ENCODE results near the gene PARP4. TPM values are rescaled to one million over a fixed set of nuclear protein-coding genes. Genes with fewer than 3 reads are reported as not detected.

PARP4 gene
- polyA plus RNA-seq, 2 of the 4 experiments (the other 2 are of a cell fraction), result 25.8 to 70.4 TPM

DNA sequence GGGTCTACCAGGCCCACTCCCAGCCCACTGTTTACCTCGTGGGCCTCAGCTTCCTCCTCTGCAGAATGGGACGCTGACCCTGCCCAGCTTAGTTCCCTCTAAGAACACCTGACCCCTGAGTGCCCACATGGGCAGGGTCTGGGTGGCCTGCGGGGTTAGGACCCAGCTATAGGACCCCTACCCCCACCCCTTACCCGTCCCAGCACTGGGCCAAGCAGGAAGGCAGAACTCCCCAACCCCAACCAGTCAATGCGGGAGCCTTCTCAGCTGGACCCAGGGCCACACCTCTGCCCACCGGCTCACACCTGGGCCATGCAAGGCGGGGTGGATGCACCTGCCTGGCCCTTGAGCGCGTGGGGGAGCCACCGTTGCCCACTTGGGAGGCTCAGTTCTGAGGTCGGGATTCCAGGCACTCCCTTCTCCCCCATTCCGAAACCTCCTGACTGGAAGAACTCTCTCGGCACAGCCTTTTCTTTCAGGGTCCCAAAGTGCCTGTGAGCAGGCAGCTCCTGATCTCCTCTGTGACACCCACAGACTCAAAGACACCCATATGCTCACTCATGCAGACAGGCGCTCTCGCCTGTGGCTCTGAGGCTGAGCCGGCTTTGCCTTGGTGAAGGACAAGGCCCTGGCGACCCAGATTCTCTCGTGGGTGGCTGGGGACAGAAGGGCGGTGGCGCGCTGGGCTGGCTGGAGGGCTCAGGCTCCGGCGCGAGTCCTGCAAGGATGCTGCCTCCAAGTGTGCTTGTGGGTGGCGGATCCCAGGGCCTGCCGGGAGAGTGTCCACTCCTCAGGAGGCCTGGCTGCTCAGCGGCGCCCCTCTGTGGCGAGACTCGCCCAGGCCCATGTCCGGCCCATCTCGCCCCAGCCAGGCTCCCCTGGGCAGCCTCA, 27.9 kb upstream of the PARP4 start:
- ATAC-seq (peak; percentile 93 to 98), FAIRE-seq (no peak), DNase-seq (ENCODE audit: low read depth in 1 of 2, low spot score in 1 of 2) (peak; percentile 10 to 56)
- no peak overlapping the region for H3K4me3 ChIP-seq
- H3K4me2 ChIP-seq, result no peak overlapping the region
- TF ChIP-seq HEYL (CRISPR knock-in tag; IDR thresholded peaks at IDR 0.05), result no peak
- TF ChIP-seq, protein P1, sequence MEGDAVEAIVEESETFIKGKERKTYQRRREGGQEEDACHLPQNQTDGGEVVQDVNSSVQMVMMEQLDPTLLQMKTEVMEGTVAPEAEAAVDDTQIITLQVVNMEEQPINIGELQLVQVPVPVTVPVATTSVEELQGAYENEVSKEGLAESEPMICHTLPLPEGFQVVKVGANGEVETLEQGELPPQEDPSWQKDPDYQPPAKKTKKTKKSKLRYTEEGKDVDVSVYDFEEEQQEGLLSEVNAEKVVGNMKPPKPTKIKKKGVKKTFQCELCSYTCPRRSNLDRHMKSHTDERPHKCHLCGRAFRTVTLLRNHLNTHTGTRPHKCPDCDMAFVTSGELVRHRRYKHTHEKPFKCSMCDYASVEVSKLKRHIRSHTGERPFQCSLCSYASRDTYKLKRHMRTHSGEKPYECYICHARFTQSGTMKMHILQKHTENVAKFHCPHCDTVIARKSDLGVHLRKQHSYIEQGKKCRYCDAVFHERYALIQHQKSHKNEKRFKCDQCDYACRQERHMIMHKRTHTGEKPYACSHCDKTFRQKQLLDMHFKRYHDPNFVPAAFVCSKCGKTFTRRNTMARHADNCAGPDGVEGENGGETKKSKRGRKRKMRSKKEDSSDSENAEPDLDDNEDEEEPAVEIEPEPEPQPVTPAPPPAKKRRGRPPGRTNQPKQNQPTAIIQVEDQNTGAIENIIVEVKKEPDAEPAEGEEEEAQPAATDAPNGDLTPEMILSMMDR (IDR thresholded peaks at IDR 0.05), result peak; percentile 13; the same call in 1 of the 3 replicates
- WGBS (ENCODE audit: missing lambda C conversion rate), result 93% methylated on average over 11 of the region's 32 CpGs
- CTCF ChIA-PET, result interaction anchor here (0.6 to 1.3 kb wide), 4 partner anchors 17 to 462 kb away, joined by 3 to 6 read pairs (median 4); no protein-coding TSS in a partner anchor
- POLR2A ChIA-PET, result no interaction called here
- H3K4me1 ChIP-seq, result no peaks in the 10 kb centered on the region
- no peaks in the 10 kb centered on the region for H3K9me3 ChIP-seq
- H3K27ac ChIP-seq, result no peak overlapping the region

DNA sequence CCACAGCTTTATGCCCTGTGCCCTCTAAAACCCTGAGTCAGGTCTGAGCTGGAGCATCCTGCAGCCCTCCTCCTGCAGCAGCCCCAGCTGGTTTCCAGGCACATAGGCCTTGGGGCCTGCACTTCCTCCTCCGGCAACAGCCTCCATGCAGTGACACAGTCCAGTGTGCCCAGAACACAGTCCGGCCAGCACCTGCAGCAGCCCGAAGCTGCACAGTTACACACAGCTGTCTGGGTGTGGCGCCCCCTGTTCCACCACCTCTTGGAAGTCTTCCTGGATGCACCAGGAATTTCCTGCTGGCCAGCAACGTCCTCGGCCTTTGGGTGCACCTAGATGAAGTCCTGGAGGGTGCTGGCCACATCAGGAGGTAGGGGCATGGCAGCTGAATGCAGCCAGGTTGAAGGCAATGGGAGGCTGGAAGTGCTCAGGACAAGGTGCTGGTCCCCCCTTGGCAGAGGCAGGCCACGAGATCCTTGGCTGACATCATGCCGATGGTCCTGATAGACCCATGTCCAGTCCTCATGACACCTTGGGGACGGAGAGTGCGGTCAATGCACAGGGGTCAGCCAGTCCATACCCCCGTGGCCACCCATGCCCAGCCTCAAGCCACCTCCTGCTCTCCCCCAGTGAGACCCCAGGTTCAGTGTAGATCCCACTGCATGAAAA, 27.1 kb upstream of the PARP4 start:
- 94% methylated on average over 3 of the region's 11 CpGs for WGBS (ENCODE audit: missing lambda C conversion rate)
- Histone ChIP-seq H3K4me3 (no peak overlapping the region), H3K9me3 (no peaks in the 10 kb centered on the region), H3K4me2 (no peak overlapping the region), H3K4me1 (no peaks in the 10 kb centered on the region), H3K27ac (no peak overlapping the region)
- ATAC-seq (no peak), FAIRE-seq (no peak), DNase-seq (ENCODE audit: low read depth in 1 of 2, low spot score in 1 of 2) (no peak)
- TF ChIP-seq SMC3 (IDR thresholded peaks at IDR 0.05), result no peak
- TF ChIP-seq, protein P2, sequence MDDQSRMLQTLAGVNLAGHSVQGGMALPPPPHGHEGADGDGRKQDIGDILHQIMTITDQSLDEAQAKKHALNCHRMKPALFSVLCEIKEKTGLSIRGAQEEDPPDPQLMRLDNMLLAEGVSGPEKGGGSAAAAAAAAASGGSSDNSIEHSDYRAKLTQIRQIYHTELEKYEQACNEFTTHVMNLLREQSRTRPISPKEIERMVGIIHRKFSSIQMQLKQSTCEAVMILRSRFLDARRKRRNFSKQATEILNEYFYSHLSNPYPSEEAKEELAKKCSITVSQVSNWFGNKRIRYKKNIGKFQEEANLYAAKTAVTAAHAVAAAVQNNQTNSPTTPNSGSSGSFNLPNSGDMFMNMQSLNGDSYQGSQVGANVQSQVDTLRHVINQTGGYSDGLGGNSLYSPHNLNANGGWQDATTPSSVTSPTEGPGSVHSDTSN (IDR thresholded peaks at IDR 0.05), result no peak
- TF ChIP-seq EP300 (IDR thresholded peaks at IDR 0.05), result no peak
- TF ChIP-seq, protein P3, sequence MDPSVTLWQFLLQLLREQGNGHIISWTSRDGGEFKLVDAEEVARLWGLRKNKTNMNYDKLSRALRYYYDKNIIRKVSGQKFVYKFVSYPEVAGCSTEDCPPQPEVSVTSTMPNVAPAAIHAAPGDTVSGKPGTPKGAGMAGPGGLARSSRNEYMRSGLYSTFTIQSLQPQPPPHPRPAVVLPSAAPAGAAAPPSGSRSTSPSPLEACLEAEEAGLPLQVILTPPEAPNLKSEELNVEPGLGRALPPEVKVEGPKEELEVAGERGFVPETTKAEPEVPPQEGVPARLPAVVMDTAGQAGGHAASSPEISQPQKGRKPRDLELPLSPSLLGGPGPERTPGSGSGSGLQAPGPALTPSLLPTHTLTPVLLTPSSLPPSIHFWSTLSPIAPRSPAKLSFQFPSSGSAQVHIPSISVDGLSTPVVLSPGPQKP (IDR thresholded peaks at IDR 0.05; ENCODE audit: low read depth, low read length), result no peak
- TF ChIP-seq ZSCAN20 (CRISPR knock-in tag; IDR thresholded peaks at IDR 0.05), result no peak
- TF ChIP-seq EHF (CRISPR knock-in tag; IDR thresholded peaks at IDR 0.05), result no peak
- no peak for TF ChIP-seq HOXA7 (CRISPR knock-in tag; IDR thresholded peaks at IDR 0.05)
- TF ChIP-seq NPAS2 (CRISPR knock-in tag; IDR thresholded peaks at IDR 0.05; ENCODE audit: borderline replicate concordance), result no peak
- TF ChIP-seq RAD21 (conservative IDR thresholded peaks at IDR 0.05 in 1 of 2, IDR thresholded peaks at IDR 0.05 in 1 of 2), result no peak
- TF ChIP-seq, protein P4, sequence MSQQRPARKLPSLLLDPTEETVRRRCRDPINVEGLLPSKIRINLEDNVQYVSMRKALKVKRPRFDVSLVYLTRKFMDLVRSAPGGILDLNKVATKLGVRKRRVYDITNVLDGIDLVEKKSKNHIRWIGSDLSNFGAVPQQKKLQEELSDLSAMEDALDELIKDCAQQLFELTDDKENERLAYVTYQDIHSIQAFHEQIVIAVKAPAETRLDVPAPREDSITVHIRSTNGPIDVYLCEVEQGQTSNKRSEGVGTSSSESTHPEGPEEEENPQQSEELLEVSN (IDR thresholded peaks at IDR 0.05; ENCODE audit: borderline replicate concordance, low read depth), result no peak
- no peak for TF ChIP-seq BHLHE40 (IDR thresholded peaks at IDR 0.05; ENCODE audit: low read depth, low read length)
- TF ChIP-seq ZC3H11A (IDR thresholded peaks at IDR 0.05), result no peak
- CTCF ChIA-PET, result interaction anchor here (0.9 to 1.1 kb wide), 2 partner anchors 16 to 463 kb away, joined by 3 read pairs; no protein-coding TSS in a partner anchor
- POLR2A ChIA-PET, result no interaction called here

DNA sequence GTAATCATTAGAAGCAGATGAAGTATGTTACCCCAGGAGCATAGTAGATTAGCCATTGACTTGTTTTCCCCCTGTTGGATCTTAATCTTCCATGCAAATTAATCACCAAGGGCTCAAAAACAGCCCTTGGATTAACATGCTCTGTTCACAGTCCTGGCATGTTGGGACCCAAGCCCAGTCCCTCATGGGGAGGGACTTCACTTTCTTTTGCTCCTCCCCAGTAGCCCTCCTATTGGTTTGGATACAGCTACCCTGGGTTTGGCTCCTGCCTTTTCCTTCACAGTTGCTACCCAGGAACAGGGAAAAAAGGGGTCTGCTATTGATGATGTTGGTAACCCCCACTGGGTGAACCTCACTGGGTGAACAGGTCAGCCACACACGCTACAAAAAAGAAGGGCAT, 16.9 kb upstream of the PARP4 start:
- H3K27ac ChIP-seq, result no peak overlapping the region
- ATAC-seq (no peak), FAIRE-seq (no peak), DNase-seq (ENCODE audit: low read depth in 1 of 2, low spot score in 1 of 2) (no peak)
- no peak overlapping the region for H3K4me3 ChIP-seq
- ChIA-PET POLR2A (interaction anchor here (0.7 kb wide), 1 partner anchor 17 kb away, joined by 3 read pairs; the partner anchor contains the start of gene PARP4), CTCF (no interaction called here)
- no peaks in the 10 kb centered on the region for H3K4me1 ChIP-seq
- WGBS (ENCODE audit: missing lambda C conversion rate), result 0% methylated on average over 1 of the region's 1 CpG
- no peaks in the 10 kb centered on the region for H3K9me3 ChIP-seq
- no peak overlapping the region for H3K4me2 ChIP-seq
- TF ChIP-seq CEBPB (IDR thresholded peaks at IDR 0.05) (no peak), HOXB5 (CRISPR knock-in tag; IDR thresholded peaks at IDR 0.05) (no peak), JUNB (IDR thresholded peaks at IDR 0.05) (no peak), MAFK (IDR thresholded peaks at IDR 0.05; ENCODE audit: partially characterized antibody) (no peak), ESRRA (IDR thresholded peaks at IDR 0.05; ENCODE audit: borderline replicate concordance, low read length) (no peak), BHLHE40 (IDR thresholded peaks at IDR 0.05; ENCODE audit: low read depth, low read length) (no peak), RNF2 (IDR thresholded peaks at IDR 0.05; ENCODE audit: borderline replicate concordance, low read depth) (no peak), SMC3 (IDR thresholded peaks at IDR 0.05) (no peak), RAD21 (conservative IDR thresholded peaks at IDR 0.05 in 1 of 2, IDR thresholded peaks at IDR 0.05 in 1 of 2) (no peak), HOXA7 (CRISPR knock-in tag; IDR thresholded peaks at IDR 0.05) (no peak)
- TF ChIP-seq, protein P5, sequence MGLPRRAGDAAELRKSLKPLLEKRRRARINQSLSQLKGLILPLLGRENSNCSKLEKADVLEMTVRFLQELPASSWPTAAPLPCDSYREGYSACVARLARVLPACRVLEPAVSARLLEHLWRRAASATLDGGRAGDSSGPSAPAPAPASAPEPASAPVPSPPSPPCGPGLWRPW (IDR thresholded peaks at IDR 0.05), result no peak
- TF ChIP-seq, protein P6, sequence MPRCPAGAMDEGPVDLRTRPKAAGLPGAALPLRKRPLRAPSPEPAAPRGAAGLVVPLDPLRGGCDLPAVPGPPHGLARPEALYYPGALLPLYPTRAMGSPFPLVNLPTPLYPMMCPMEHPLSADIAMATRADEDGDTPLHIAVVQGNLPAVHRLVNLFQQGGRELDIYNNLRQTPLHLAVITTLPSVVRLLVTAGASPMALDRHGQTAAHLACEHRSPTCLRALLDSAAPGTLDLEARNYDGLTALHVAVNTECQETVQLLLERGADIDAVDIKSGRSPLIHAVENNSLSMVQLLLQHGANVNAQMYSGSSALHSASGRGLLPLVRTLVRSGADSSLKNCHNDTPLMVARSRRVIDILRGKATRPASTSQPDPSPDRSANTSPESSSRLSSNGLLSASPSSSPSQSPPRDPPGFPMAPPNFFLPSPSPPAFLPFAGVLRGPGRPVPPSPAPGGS (IDR thresholded peaks at IDR 0.05), result no peak
- TF ChIP-seq, protein P2 (IDR thresholded peaks at IDR 0.05), result no peak

Measured in A549 (cell line).